GM08714 (cell line): Measurements from ENCODE around the gene RBM15B.

ENCODE experiments used
- H3K4me3 ChIP-seq: fragments of 200-500 bp; sonication (Bioruptor generic); 2 replicates; pipeline ENCODE4 v1.5.1; 2014; ENCODE audit warnings: mild to moderate bottlenecking, low read length, inconsistent platforms
- ZNF274 ChIP-seq: IDR thresholded peaks from 2 replicates; pipeline ENCODE4 v1.6.1; 2012; ENCODE audit warnings: mild to moderate bottlenecking, low read depth, low read length

Gene RBM15B

DNA sequence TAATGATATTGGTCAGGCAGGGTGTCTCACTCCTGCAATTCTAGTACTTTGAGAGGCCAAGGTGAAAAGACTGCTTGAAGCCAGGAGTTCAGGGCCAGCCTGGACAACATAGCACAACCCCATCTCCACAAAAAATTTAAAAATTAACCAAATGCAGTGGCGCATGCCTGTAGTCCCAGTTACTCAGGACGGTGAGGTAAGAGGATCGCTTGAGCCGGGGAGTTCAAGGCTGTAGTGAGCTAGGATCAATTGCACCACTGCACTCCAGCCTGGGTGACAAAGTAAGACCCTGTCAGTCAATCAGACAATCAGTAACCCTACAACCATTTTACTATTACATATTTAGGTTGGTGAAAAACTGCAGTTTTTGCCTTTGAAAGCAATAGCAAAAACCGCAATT is 43.0 kb downstream of the RBM15B start:
- TF ChIP-seq ZNF274 = no peak
- H3K4me3 ChIP-seq = no peak overlapping the region

DNA sequence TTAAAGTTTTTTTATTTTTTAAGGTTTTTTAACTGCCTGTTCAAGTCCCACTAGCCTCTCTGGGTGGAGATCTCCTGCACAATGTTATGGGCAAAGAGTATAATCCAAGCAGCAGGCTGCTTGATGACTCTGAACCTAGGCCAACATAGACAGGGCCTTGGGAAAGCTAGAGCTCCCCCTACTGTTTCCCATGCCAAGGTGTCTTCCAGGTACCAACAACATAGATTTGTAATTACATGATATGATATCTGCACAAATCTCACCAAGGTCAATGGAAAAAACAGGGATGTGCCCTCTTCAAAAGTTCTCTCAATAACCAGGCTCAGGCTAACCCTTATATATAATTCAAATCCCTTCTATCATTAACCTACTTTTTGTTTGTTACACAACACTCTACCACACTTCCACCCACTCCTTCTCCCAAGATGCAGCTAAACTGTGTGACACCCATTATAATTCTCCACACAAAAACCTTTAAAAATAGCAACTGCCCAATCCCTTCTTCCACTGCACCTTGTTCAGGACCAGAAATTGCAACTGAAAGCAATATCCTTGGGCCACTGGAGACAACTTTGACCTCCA is 43.8 kb downstream of the RBM15B start:
- H3K4me3 ChIP-seq = no peak overlapping the region
- TF ChIP-seq ZNF274 = no peak

GRCh38 chr3:51436998-51437639 is 46.0 kb downstream of the RBM15B start:
- H3K4me3 ChIP-seq = no peak overlapping the region
- TF ChIP-seq ZNF274 = no peak

GRCh38 chr3:51441282-51442030 is 50.4 kb downstream of the RBM15B start:
- no peak overlapping the region for H3K4me3 ChIP-seq
- TF ChIP-seq ZNF274 = no peak

- no peak for TF ChIP-seq ZNF274
These were observed 54.6 kb downstream of the RBM15B start for GRCh38 chr3:51445544-51446280.

More at GRCh38 chr3:51445544-51446280, 54.6 kb downstream of the RBM15B start:
- H3K4me3 ChIP-seq = no peak overlapping the region
